HCT116 (cell line): ENCODE data around the gene MYADML2. TPM values are rescaled to one million over a fixed set of nuclear protein-coding genes. Genes with fewer than 3 reads are reported as not detected.

Experiments
- ATAC-seq: fragments of 200-7000 bp; cut with Tn5 transposase; 2 replicates; pipeline ENCODE4 v1.9.1; 2020; ENCODE audit warnings: mild to moderate bottlenecking, moderate library complexity
- BruUV-seq: library from RNA; stranded (reverse); fragments of 400-500 nt; replicated peaks from 2 replicates; lab custom pipeline; 2021; lab: Mats Ljungman, UMichigan
- CTCF ChIA-PET: fragments of 300-600 bp; sonication (Branson Sonifier 250); formaldehyde crosslinking; loops from one replicate; lab custom pipeline; 2021; ENCODE audit warnings: antibody characterized with exemption; lab: Charles Lee
- POLR2A ChIA-PET: fragments of 300-600, 350-600 bp; sonication (Branson Sonifier 250); formaldehyde crosslinking; loops from one replicate; lab custom pipeline; 2021; ENCODE audit warnings: antibody characterized with exemption; lab: Charles Lee
- RAD21 ChIA-PET, 2 experiments: fragments of 300-600 bp; sonication (Branson Sonifier 250); formaldehyde crosslinking; loops; one replicate each; lab custom pipeline; 2023; ENCODE audit warnings: low total read pairs in 2 of 2; ENCODE audit not compliant: uncharacterized antibody in 2 of 2, unreplicated experiment in 2 of 2, low non-redundant PET in 1 of 2; lab: Charles Lee
- DNase-seq: peaks from one replicate; pipeline ENCODE4 v3.0.0-alpha.2; 2010; ENCODE audit warnings: low read depth, low spot score
- H2AFZ ChIP-seq: fragments of 200-600 bp; shearing (Covaris generic), sonication (generic); 2 replicates; pipeline ENCODE4 v1.6.1; 2017; ENCODE audit warnings: low read depth, mixed run types, mixed read lengths, antibody characterized with exemption, low read length; ENCODE audit not compliant: poor library complexity, severe bottlenecking
- H3K27ac ChIP-seq: 2 replicates; pipeline ENCODE4 v1.5.1; 2012; ENCODE audit warnings: low read depth, low read length
- H3K27me3 ChIP-seq: fragments of 200-600 bp; sonication (generic); 2 replicates; pipeline ENCODE4 v1.6.1; 2016; ENCODE audit warnings: mixed run types, low read length, mixed read lengths; ENCODE audit not compliant: insufficient read depth
- H3K36me3 ChIP-seq, 2 experiments: fragments of 200-500 bp in 1 of 2; fragments of 200-600 bp in 1 of 2; sonication (Bioruptor generic) in 1 of 2; sonication (generic) in 1 of 2; 2 replicates each; pipeline versions ENCODE4 v1.5.1 to v1.6.1; 2014 to 2016; ENCODE audit warnings: low read length in 2 of 2, inconsistent platforms in 1 of 2, mixed read lengths in 1 of 2, mixed run types in 1 of 2; ENCODE audit not compliant: insufficient read depth in 2 of 2, control insufficient read depth in 1 of 2
- H3K4me1 ChIP-seq, 2 experiments: fragments of 200-600 bp in 1 of 2; sonication (generic) in 1 of 2; 2 replicates each; pipeline versions ENCODE4 v1.5.1 to v1.6.1; 2012 to 2017; ENCODE audit warnings: low read length in 2 of 2, inconsistent platforms in 1 of 2, mild to moderate bottlenecking in 1 of 2, mixed read lengths in 1 of 2, mixed run types in 1 of 2, moderate library complexity in 1 of 2; ENCODE audit not compliant: insufficient read depth in 2 of 2, control insufficient read depth in 1 of 2
- H3K4me2 ChIP-seq: fragments of 200-600 bp; sonication (generic); 2 replicates; pipeline ENCODE4 v1.6.1; 2017; ENCODE audit warnings: mixed run types, low read length, mixed read lengths
- H3K4me3 ChIP-seq, 2 experiments: fragments of 200-600 bp in 1 of 2; sonication (generic) in 1 of 2; replicated peaks in 1 of 2; 2 replicates each; pipeline ENCODE4 v1.5.1; 2011 to 2016; ENCODE audit warnings: low read length in 2 of 2, control low read depth in 1 of 2, low read depth in 1 of 2, mild to moderate bottlenecking in 1 of 2, mixed read lengths in 1 of 2, mixed run types in 1 of 2
- H3K79me2 ChIP-seq: fragments of 200-600 bp; sonication (generic); 2 replicates; pipeline ENCODE4 v1.6.1; 2017; ENCODE audit warnings: mild to moderate bottlenecking, mixed run types, low read length, moderate library complexity, mixed read lengths; ENCODE audit not compliant: insufficient read depth
- H3K9ac ChIP-seq: fragments of 200-600 bp; sonication (generic); 2 replicates; pipeline ENCODE4 v1.6.1; 2016; ENCODE audit warnings: low read length, mixed read lengths
- H3K9me2 ChIP-seq: fragments of 200-600 bp; sonication (generic), shearing (Covaris generic); 2 replicates; pipeline ENCODE4 v1.6.1; 2017; ENCODE audit warnings: mixed run types, mild to moderate bottlenecking, moderate library complexity; ENCODE audit not compliant: insufficient read depth
- H3K9me3 ChIP-seq, 2 experiments: fragments of 200-500 bp in 1 of 2; fragments of 200-600 bp in 1 of 2; sonication (Bioruptor generic) in 1 of 2; sonication (generic) in 1 of 2; 2 replicates each; pipeline ENCODE4 v1.6.1; 2014 to 2017; ENCODE audit warnings: low read length in 2 of 2, mixed read lengths in 2 of 2, inconsistent platforms in 1 of 2, low read depth in 1 of 2, mild to moderate bottlenecking in 1 of 2, mixed run types in 1 of 2, moderate library complexity in 1 of 2; ENCODE audit not compliant: control insufficient read depth in 1 of 2, insufficient read depth in 1 of 2
- H4K20me1 ChIP-seq: fragments of 200-600 bp; sonication (generic), shearing (Covaris generic); 2 replicates; pipeline ENCODE4 v1.6.1; 2017; ENCODE audit warnings: mixed run types, mild to moderate bottlenecking, moderate library complexity; ENCODE audit not compliant: insufficient read depth
- ATF3 ChIP-seq: IDR thresholded peaks from 2 replicates; pipeline ENCODE4 v1.6.1; 2012
- CTCF ChIP-seq, 3 experiments: fragments of 200-600 bp in 1 of 3; sonication (generic) in 1 of 3; IDR thresholded peaks in 2 of 3; conservative IDR thresholded peaks in 1 of 3; 2 replicates each; pipeline ENCODE4 v1.5.1; 2012 to 2017; ENCODE audit warnings: low read depth in 2 of 3, low read length in 2 of 3, antibody characterized with exemption in 1 of 3, borderline replicate concordance in 1 of 3, control low read depth in 1 of 3, mild to moderate bottlenecking in 1 of 3, mixed read lengths in 1 of 3, mixed run types in 1 of 3, moderate library complexity in 1 of 3; ENCODE audit not compliant: insufficient read depth in 1 of 3
- EGR1 ChIP-seq: IDR thresholded peaks from 2 replicates; pipeline ENCODE4 v1.6.1; 2012; ENCODE audit warnings: low read depth
- ELF1 ChIP-seq: IDR thresholded peaks from 2 replicates; pipeline ENCODE4 v1.6.1; 2012; ENCODE audit warnings: low read depth, borderline replicate concordance
- EZH2 ChIP-seq: fragments of 200-600 bp; sonication (generic); IDR thresholded peaks from 2 replicates; pipeline ENCODE4 v1.6.1; 2017; ENCODE audit warnings: antibody characterized with exemption, mixed run types
- JUND ChIP-seq: IDR thresholded peaks from 2 replicates; pipeline ENCODE4 v1.6.1; 2012
- MAX ChIP-seq: IDR thresholded peaks from 2 replicates; pipeline ENCODE4 v1.6.1; 2012
- POLR2A ChIP-seq: IDR thresholded peaks from 2 replicates; pipeline ENCODE4 v1.7.0; 2011; ENCODE audit warnings: borderline replicate concordance; ENCODE audit not compliant: insufficient read depth, insufficient read length; ENCODE audit errors: extremely low read depth
- POLR2AphosphoS5 ChIP-seq: IDR thresholded peaks from 2 replicates; pipeline ENCODE4 v1.6.1; 2011; ENCODE audit warnings: mild to moderate bottlenecking, low read depth, low read length, moderate library complexity
- RAD21 ChIP-seq: IDR thresholded peaks from 2 replicates; pipeline ENCODE4 v1.6.1; 2012; ENCODE audit warnings: low read depth, mild to moderate bottlenecking
- REST ChIP-seq: IDR thresholded peaks from 2 replicates; pipeline ENCODE4 v1.6.1; 2012; ENCODE audit warnings: low read depth
- YY1 ChIP-seq: IDR thresholded peaks from 2 replicates; pipeline ENCODE4 v1.6.1; 2011; ENCODE audit warnings: low read length, low read depth, moderate library complexity, mild to moderate bottlenecking; ENCODE audit not compliant: insufficient replicate concordance; ENCODE audit errors: extremely low read depth
- intact Hi-C: fragments of 100-400 bp; cut with micrococcal nuclease; formaldehyde crosslinking; loops from 2 replicates; pipeline ENCODE4 v1.10.0; 2022
- total RNA-seq: library from RNA; stranded (reverse); gene quantifications from one replicate; pipeline ENCODE4 v1.2.1, GENCODE V29; 2021; ENCODE audit not compliant: unreplicated experiment

MYADML2 gene
- total RNA-seq, 1 experiment from 2014 or later = not detected

- TF ChIP-seq POLR2AphosphoS5 = no peak
These were observed 36.8 kb downstream of the MYADML2 start (continued) for GRCh38 chr17:81909966-81910839.

- Histone ChIP-seq H3K27me3 (no peaks in the 10 kb centered on the region), H3K79me2 (peaks cover 8% of the 10 kb centered on the region; the same call in 1 of the 2 replicates), H3K27ac (no peak overlapping the region; the same call in 1 of the 2 replicates), H3K9ac (no peak overlapping the region), H3K9me2 (no peaks in the 10 kb centered on the region), H3K4me2 (no peak overlapping the region), H4K20me1 (no peaks in the 10 kb centered on the region), H2AFZ (no peak overlapping the region), H3K4me1 (peaks cover 28 to 39% of the 10 kb centered on the region in 2 experiments), H3K9me3 (no peaks in the 10 kb centered on the region), H3K4me3 (no peak overlapping the region), H3K36me3 (peaks cover 10 to 24% of the 10 kb centered on the region in 2 experiments)
- POLR2A ChIA-PET = no interaction called here
- CTCF ChIA-PET = no interaction called here
- no peak for TF ChIP-seq EGR1
- no peak for TF ChIP-seq JUND
- TF ChIP-seq EZH2 = no peak
- TF ChIP-seq ELF1 = no peak
- TF ChIP-seq POLR2A = no peak
- TF ChIP-seq ATF3 = no peak
- no peak for TF ChIP-seq REST
- TF ChIP-seq YY1 = no peak
- no peak for TF ChIP-seq CTCF (IDR thresholded peaks at IDR 0.05 in 2 of 3, conservative IDR thresholded peaks at IDR 0.05 in 1 of 3; ENCODE audit: borderline replicate concordance in 1 of 3, insufficient read depth in 1 of 3, low read depth in 2 of 3, low read length in 2 of 3)
- no peak for TF ChIP-seq POLR2AphosphoS5
- TF ChIP-seq MAX = no peak
- no peak for TF ChIP-seq RAD21
- intact Hi-C loops = no loop called here
- DNase-seq (no peak), ATAC-seq (no peak)
- RAD21 ChIA-PET = no interaction called here
- no TSS peak for BruUV-seq
These were observed 37.8 kb downstream of the MYADML2 start for GRCh38 chr17:81909231-81909630.
